Upper lobe of right lung (tissue), 1 donor: ENCODE results near the gene DYTN. TPM values are rescaled to one million over a fixed set of nuclear protein-coding genes. Genes with fewer than 3 reads are reported as not detected.
A peak's percentile ranks its signal among the peaks of the same experiment; 100 is the strongest.

Experiments
- ATAC-seq: fragments of 200-7000 bp; cut with Tn5 transposase; one replicate; pipeline ENCODE4 v1.9.1; 2020; ENCODE audit warnings: mild to moderate bottlenecking, moderate library complexity
- DNase-seq: peaks from one replicate; pipeline ENCODE4 v3.0.0-alpha.2; 2020
- H3K27ac ChIP-seq: fragments of 200-600 bp; one replicate; pipeline ENCODE4 v1.8.0; 2022
- H3K27me3 ChIP-seq: fragments of 200-600 bp; one replicate; pipeline ENCODE4 v1.8.0; 2022; ENCODE audit warnings: mild to moderate bottlenecking
- H3K36me3 ChIP-seq: fragments of 200-600 bp; one replicate; pipeline ENCODE4 v1.8.0; 2022
- H3K4me1 ChIP-seq: fragments of 200-600 bp; one replicate; pipeline ENCODE4 v1.8.0; 2022
- H3K4me3 ChIP-seq: fragments of 200-600 bp; one replicate; pipeline ENCODE4 v1.8.0; 2022; ENCODE audit warnings: mild to moderate bottlenecking
- H3K9me3 ChIP-seq: fragments of 200-600 bp; one replicate; pipeline ENCODE4 v1.8.0; 2022
- intact Hi-C: fragments of 100-400 bp; cut with DNase I; formaldehyde crosslinking; loops from one replicate; pipeline ENCODE4 v1.11.0; 2022
- total RNA-seq: library from RNA; stranded (reverse); fragmentation: NEBNext Ultra II Directional; extraction: Animal tissue kit (Norgen Biotek cat#: 25700); gene quantifications from one replicate; pipeline ENCODE4 v1.2.1, GENCODE V29; 2021
- TF ChIP-seq, protein P1 (sequence below): fragments of 200-600 bp; IDR thresholded peaks from one replicate; pipeline ENCODE4 v1.8.0; 2022; ENCODE audit warnings: antibody characterized with exemption
- donor health status: DM: no; HTN: yes; CAD: no; lungs with severe emphysema.

Gene DYTN
- total RNA-seq, 1 donor from 2014 or later: not detected

DNA sequence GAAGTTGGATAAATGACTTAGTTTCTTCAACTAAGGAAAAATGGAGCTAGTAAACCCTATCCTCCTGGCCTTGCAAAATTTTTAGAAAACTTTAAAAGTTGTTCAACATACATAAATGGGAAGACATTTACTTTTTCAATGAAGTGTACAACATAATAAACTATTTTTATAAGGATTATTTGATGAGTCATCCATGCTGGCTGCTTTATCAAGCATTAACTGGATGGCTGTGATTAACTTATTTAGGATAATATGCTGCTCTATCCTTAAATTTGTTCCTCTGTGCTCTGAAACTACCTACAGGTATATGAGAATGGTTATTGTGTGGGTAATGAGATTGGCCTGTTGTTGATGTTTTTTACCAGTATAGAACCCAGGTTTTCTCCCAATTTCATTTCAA, 21.3 kb downstream of the DYTN start:
- intact Hi-C loops: no loop called here
- H3K27ac ChIP-seq: no peak overlapping the region
- no peak for ATAC-seq

DNA sequence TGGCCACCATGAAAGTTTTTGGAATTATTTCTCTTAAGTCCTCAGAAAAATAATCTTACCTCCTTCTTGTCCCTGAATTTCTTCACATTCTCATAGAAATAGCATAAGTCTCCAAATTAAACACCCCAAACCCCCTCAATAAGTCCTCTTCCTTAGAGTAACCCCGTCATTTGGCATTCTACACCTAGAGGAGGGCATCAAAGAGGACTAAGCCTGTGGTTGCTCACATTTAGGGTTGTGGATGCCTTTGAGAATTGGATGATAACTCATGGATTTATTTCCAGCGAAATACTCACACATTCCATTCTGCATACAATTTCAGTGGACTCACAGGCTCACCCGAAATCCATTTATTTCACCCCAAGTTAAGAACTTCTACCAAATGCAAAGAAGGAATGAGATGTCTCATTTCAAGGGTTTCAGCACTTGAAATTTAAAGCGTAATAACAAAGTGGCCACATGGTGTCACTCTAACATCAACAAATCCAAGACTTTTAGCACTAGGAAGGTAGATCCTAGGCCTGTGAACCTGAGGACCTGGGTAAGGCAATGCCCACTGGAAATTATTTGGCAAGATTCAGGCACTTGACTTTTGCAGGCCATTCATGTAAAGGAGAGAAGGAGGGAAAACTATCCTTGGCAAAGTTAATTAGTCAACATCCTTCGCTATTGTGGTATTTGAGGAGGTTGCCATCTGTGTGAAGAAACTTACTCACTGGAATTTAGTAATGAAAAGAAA, 24.6 kb downstream of the DYTN start:
- Histone ChIP-seq H3K36me3 (no peaks in the 10 kb centered on the region), H3K27me3 (no peaks in the 10 kb centered on the region), H3K9me3 (no peaks in the 10 kb centered on the region), H3K27ac (no peak overlapping the region), H3K4me1 (no peaks in the 10 kb centered on the region), H3K4me3 (no peak overlapping the region)
- TF ChIP-seq, protein P1, sequence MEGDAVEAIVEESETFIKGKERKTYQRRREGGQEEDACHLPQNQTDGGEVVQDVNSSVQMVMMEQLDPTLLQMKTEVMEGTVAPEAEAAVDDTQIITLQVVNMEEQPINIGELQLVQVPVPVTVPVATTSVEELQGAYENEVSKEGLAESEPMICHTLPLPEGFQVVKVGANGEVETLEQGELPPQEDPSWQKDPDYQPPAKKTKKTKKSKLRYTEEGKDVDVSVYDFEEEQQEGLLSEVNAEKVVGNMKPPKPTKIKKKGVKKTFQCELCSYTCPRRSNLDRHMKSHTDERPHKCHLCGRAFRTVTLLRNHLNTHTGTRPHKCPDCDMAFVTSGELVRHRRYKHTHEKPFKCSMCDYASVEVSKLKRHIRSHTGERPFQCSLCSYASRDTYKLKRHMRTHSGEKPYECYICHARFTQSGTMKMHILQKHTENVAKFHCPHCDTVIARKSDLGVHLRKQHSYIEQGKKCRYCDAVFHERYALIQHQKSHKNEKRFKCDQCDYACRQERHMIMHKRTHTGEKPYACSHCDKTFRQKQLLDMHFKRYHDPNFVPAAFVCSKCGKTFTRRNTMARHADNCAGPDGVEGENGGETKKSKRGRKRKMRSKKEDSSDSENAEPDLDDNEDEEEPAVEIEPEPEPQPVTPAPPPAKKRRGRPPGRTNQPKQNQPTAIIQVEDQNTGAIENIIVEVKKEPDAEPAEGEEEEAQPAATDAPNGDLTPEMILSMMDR: peak; percentile 63
- intact Hi-C loops: no loop called here
- no peak for DNase-seq
- ATAC-seq: peak; percentile 96

More for the DNA sequence above, 21.3 kb downstream of the DYTN start:
- no peak for DNase-seq
- TF ChIP-seq, protein P1: no peak
- H3K4me1 ChIP-seq: no peaks in the 10 kb centered on the region
- no peak overlapping the region for H3K4me3 ChIP-seq
- H3K9me3 ChIP-seq: no peaks in the 10 kb centered on the region
- no peaks in the 10 kb centered on the region for H3K27me3 ChIP-seq
- no peaks in the 10 kb centered on the region for H3K36me3 ChIP-seq

DNA sequence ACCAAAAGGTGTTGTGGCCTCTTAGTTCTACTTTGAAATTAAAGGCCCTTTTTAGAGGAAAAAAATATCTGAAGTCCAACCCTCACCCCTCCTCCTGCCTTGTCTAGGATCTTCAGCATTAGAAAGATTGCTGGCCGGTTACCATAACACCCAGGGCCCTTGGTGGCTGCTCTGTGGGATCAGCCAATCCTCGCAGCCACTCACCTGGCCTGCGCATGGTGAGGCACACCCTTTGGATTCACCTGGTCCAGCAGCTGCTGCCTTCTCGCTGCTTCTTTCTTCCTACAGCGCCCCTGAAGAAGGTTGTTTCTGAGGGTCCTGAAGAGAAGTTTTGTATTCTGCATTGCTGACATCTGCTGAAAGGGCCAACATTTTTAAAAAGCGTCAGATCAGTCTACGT, 25.2 kb downstream of the DYTN start:
- ATAC-seq (no peak), DNase-seq (no peak)
- Histone ChIP-seq H3K27ac (no peak overlapping the region), H3K4me1 (no peaks in the 10 kb centered on the region), H3K36me3 (no peaks in the 10 kb centered on the region), H3K27me3 (no peaks in the 10 kb centered on the region), H3K9me3 (no peaks in the 10 kb centered on the region), H3K4me3 (no peak overlapping the region)
- intact Hi-C loops: no loop called here
- TF ChIP-seq, protein P1: no peak

DNA sequence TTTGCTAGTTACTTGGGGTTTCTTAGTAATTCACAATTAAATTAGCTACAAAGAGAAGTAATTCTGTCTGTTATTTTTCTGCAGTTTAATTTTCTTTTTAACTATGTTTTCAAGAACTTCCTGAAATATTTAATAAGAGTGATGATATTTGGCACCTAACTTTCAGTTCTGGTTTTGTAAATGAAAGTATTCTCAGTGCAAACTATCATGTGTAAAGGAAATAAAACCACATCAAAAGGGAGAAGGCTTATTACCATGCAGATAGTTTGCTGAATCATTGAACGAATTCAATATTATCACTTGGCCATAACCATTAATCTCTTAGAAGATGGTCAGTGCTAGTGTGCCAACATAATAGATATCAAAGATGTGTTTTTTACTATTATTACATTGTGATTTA, 29.2 kb downstream of the DYTN start:
- DNase-seq: no peak
- no peaks in the 10 kb centered on the region for H3K36me3 ChIP-seq
- H3K27me3 ChIP-seq: no peaks in the 10 kb centered on the region
- intact Hi-C loops: no loop called here
- TF ChIP-seq, protein P1: no peak
- no peaks in the 10 kb centered on the region for H3K9me3 ChIP-seq
- no peak overlapping the region for H3K4me3 ChIP-seq
- H3K4me1 ChIP-seq: no peaks in the 10 kb centered on the region
- no peak for ATAC-seq
- H3K27ac ChIP-seq: no peak overlapping the region

DNA sequence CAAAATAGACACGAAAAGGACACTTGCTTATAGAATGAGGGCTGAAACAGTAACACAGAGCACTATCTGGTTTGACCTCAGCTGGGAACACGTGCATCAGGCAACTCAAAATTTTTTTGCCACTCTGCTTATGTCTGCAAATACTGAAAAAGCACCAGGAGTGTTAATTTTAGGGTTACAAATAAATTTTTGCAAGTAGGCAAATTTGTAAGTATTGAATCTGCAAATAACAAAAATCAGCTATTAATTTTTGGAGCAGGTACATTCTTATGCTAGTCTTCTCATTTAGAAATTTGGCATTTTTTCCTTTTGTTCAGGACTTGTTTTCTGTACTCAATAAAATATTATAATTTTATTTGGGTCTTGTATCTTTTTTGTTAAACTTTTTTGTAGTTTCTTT, 29.7 kb downstream of the DYTN start:
- H3K9me3 ChIP-seq: no peaks in the 10 kb centered on the region
- no peaks in the 10 kb centered on the region for H3K4me1 ChIP-seq
- no peak for DNase-seq
- no peaks in the 10 kb centered on the region for H3K36me3 ChIP-seq
- no peak for ATAC-seq
- H3K27me3 ChIP-seq: no peaks in the 10 kb centered on the region
- no peak overlapping the region for H3K27ac ChIP-seq
- TF ChIP-seq, protein P1: no peak
- no peak overlapping the region for H3K4me3 ChIP-seq
- intact Hi-C loops: no loop called here

DNA sequence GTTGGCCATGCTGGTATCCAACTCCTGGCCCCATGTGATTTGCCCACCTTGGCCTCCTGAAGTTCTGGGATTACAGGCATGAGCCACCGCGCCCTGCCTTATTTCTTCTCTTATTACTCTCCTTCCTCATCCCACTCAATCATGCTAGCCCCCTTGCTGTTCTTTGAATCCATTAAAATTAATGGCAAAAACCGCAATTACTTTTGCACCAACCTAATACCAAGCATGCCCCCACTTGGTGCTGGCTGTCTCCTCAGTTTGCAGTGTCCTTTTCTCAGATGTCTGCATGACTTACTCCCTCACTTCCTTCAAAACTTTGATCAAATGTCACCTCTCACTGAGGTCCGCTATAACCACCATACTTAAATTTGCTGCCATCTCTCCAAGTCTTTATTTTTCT, 34.6 kb downstream of the DYTN start:
- Histone ChIP-seq H3K9me3 (no peaks in the 10 kb centered on the region), H3K4me3 (no peak overlapping the region), H3K4me1 (no peaks in the 10 kb centered on the region), H3K27ac (no peak overlapping the region), H3K36me3 (no peaks in the 10 kb centered on the region), H3K27me3 (no peaks in the 10 kb centered on the region)
- TF ChIP-seq, protein P1: no peak
- DNase-seq: no peak
- no peak for ATAC-seq
- intact Hi-C loops: no loop called here
